WTC11 (cell line): ENCODE measurements around the gene TMED1. TPM values are rescaled to one million over a fixed set of nuclear protein-coding genes. Genes with fewer than 3 reads are reported as not detected.

Experiments used
- ATAC-seq: fragments of 200-7000 bp; cut with Tn5 transposase; 2 replicates; pipeline ENCODE4 v1.10.0; 2021; ENCODE audit warnings: mild to moderate bottlenecking, moderate library complexity
- CTCF ChIA-PET: fragments of 300-600 bp; sonication (Branson Sonifier 250); formaldehyde crosslinking; loops from one replicate; lab custom pipeline; 2021; ENCODE audit warnings: antibody characterized with exemption; lab: Charles Lee
- POLR2A ChIA-PET: fragments of 350-600 bp; sonication (Branson Sonifier 250); formaldehyde crosslinking; loops from one replicate; lab custom pipeline; 2021; ENCODE audit warnings: antibody characterized with exemption; lab: Charles Lee
- DNase-seq: peaks from one replicate; pipeline ENCODE4 v3.0.0; 2021; ENCODE audit warnings: low spot score
- H3K27ac Mint-ChIP-seq: 2 replicates; pipeline ENCODE4 v1.8.0; 2021; ENCODE audit warnings: mixed read lengths
- H3K27me3 Mint-ChIP-seq: 2 replicates; pipeline ENCODE4 v1.8.0; 2021; ENCODE audit warnings: low read depth, mild to moderate bottlenecking, moderate library complexity, mixed read lengths
- H3K36me3 Mint-ChIP-seq: 2 replicates; pipeline ENCODE4 v1.8.0; 2021; ENCODE audit warnings: mixed read lengths
- H3K4me1 Mint-ChIP-seq: 2 replicates; pipeline ENCODE4 v1.8.0; 2022; ENCODE audit warnings: mixed read lengths
- H3K4me3 Mint-ChIP-seq: 2 replicates; pipeline ENCODE4 v1.8.0; 2021; ENCODE audit warnings: mild to moderate bottlenecking, moderate library complexity, mixed read lengths
- H3K9me3 Mint-ChIP-seq: 2 replicates; pipeline ENCODE4 v1.8.0; 2021; ENCODE audit warnings: mixed read lengths
- CBFB ChIP-seq: sonication (generic); formaldehyde crosslinking; IDR thresholded peaks from 2 replicates; pipeline ENCODE4 v1.8.1; 2022; ENCODE audit warnings: mild to moderate bottlenecking, low read depth, missing genetic modification reagents
- CREM ChIP-seq: sonication (generic); formaldehyde crosslinking; IDR thresholded peaks from 2 replicates; pipeline ENCODE4 v1.8.1; 2022; ENCODE audit warnings: mild to moderate bottlenecking, missing genetic modification reagents, moderate library complexity
- ELF4 ChIP-seq: sonication (generic); formaldehyde crosslinking; IDR thresholded peaks from 2 replicates; pipeline ENCODE4 v1.8.1; 2022; ENCODE audit warnings: low read depth, mild to moderate bottlenecking, moderate library complexity, missing genetic modification reagents
- ETV6 ChIP-seq: sonication (generic); formaldehyde crosslinking; IDR thresholded peaks from 2 replicates; pipeline ENCODE4 v1.8.1; 2022; ENCODE audit warnings: mild to moderate bottlenecking, missing genetic modification reagents
- GRHL2 ChIP-seq: fragments of 250-450 bp; sonication (Bioruptor Pico); IDR thresholded peaks from 2 replicates; pipeline ENCODE4 v1.8.0; 2022; ENCODE audit warnings: mild to moderate bottlenecking, moderate library complexity; ENCODE audit not compliant: insufficient replicate concordance, severe bottlenecking
- IRF2 ChIP-seq: sonication (generic); formaldehyde crosslinking; IDR thresholded peaks from 2 replicates; pipeline ENCODE4 v1.8.0; 2022; ENCODE audit warnings: low read depth, missing genetic modification reagents, borderline replicate concordance
- NFE2L1 ChIP-seq: sonication (generic); formaldehyde crosslinking; IDR thresholded peaks from 2 replicates; pipeline ENCODE4 v1.8.1; 2023; ENCODE audit warnings: missing genetic modification reagents
- NFYB ChIP-seq: sonication (generic); formaldehyde crosslinking; conservative IDR thresholded peaks from 2 replicates; pipeline ENCODE4 v1.8.0; 2022; ENCODE audit warnings: low read depth, missing genetic modification reagents
- SMAD3 ChIP-seq: sonication (generic); formaldehyde crosslinking; IDR thresholded peaks from 2 replicates; pipeline ENCODE4 v1.8.0; 2022; ENCODE audit warnings: missing genetic modification reagents, mild to moderate bottlenecking, borderline replicate concordance
- SMAD4 ChIP-seq: sonication (generic); formaldehyde crosslinking; IDR thresholded peaks from 2 replicates; pipeline ENCODE4 v1.8.0; 2022; ENCODE audit warnings: mild to moderate bottlenecking, missing genetic modification reagents
- SOX15 ChIP-seq: fragments of 250-450 bp; sonication (Bioruptor Pico); IDR thresholded peaks from 2 replicates; pipeline ENCODE4 v1.9.0; 2021; ENCODE audit warnings: mild to moderate bottlenecking
- ZBTB21 ChIP-seq: sonication (generic); formaldehyde crosslinking; IDR thresholded peaks from 2 replicates; pipeline ENCODE4 v1.8.1; 2023; ENCODE audit warnings: mild to moderate bottlenecking, missing genetic modification reagents, borderline replicate concordance
- ZNF396 ChIP-seq: fragments of 250-450 bp; sonication (Bioruptor Pico); IDR thresholded peaks from 2 replicates; pipeline ENCODE4 v1.8.0; 2021; ENCODE audit warnings: mild to moderate bottlenecking, moderate library complexity, borderline replicate concordance
- ZNF423 ChIP-seq: fragments of 250-450 bp; sonication (Bioruptor Pico); IDR thresholded peaks from 2 replicates; pipeline ENCODE4 v2.1.2; 2022; ENCODE audit warnings: mild to moderate bottlenecking, moderate library complexity
- ZNF512 ChIP-seq: sonication (generic); formaldehyde crosslinking; IDR thresholded peaks from 2 replicates; pipeline ENCODE4 v1.8.1; 2022; ENCODE audit warnings: missing genetic modification reagents, borderline replicate concordance
- microRNA-seq: library from miRNA; unstranded; fragments of <30 nt; microRNA quantifications from one replicate; pipeline ENCODE4 v1.2.0, GENCODE V29; 2022; ENCODE audit warnings: borderline number of aligned reads
- total RNA-seq: library from RNA; stranded (reverse); gene quantifications from 3 replicates; pipeline ENCODE4 v1.2.3, GENCODE V29; 2021
- TF ChIP-seq, protein P1 (sequence below): sonication (generic); formaldehyde crosslinking; IDR thresholded peaks from 2 replicates; pipeline ENCODE4 v1.8.1; 2022; ENCODE audit warnings: low read depth, mild to moderate bottlenecking, moderate library complexity, missing genetic modification reagents, borderline replicate concordance
- TF ChIP-seq, protein P2 (sequence below): sonication (generic); formaldehyde crosslinking; IDR thresholded peaks from 2 replicates; pipeline ENCODE4 v1.8.1; 2023; ENCODE audit warnings: mild to moderate bottlenecking, missing genetic modification reagents
- TF ChIP-seq, protein P3 (sequence below): fragments of 200-600 bp; IDR thresholded peaks from 2 replicates; pipeline ENCODE4 v1.8.0; 2022; ENCODE audit warnings: antibody characterized with exemption
- TF ChIP-seq, protein P4 (sequence below): sonication (generic); formaldehyde crosslinking; IDR thresholded peaks from 2 replicates; pipeline ENCODE4 v1.8.1; 2023; ENCODE audit warnings: mild to moderate bottlenecking, missing genetic modification reagents

TMED1 gene
- total RNA-seq, 1 experiment from 2014 or later, result 28.5 TPM

DNA sequence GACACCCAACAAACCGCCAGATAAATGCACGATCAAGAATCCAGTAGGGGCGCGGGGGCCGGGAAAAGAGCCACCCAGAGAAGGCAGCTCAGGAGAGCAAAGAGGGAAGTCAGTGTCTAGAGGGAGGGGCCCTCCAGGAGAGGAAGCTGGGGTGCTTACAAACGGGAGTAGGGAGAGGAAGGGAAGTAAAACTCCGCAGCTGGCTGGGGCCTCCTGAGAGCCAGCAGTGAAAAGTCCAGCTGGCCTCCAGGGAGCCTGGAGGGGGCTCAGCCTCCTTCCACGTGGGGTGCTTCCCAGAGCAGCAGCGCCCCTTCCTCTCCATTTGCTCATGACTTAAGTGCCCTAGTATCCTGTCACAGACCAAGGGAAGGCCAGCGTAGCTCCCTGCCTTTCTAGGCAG lies 51.8 kb downstream of the TMED1 start:
- no peak overlapping the region for H3K4me3 Mint-ChIP-seq
- POLR2A ChIA-PET, result interaction anchor here (0.6 kb wide), 1 partner anchor 9 kb away, joined by 3 read pairs; no protein-coding TSS in a partner anchor
- no peaks in the 10 kb centered on the region for H3K27me3 Mint-ChIP-seq
- H3K36me3 Mint-ChIP-seq, result peaks cover 58% of the 10 kb centered on the region
- DNase-seq (no peak), ATAC-seq (no peak)
- 0 out of 2 replicates have a peak overlapping the region, but pooled peaks have one; percentile 49 for H3K27ac Mint-ChIP-seq
- TF ChIP-seq NFYB (CRISPR knock-in tag), result no peak
- TF ChIP-seq, protein P1, sequence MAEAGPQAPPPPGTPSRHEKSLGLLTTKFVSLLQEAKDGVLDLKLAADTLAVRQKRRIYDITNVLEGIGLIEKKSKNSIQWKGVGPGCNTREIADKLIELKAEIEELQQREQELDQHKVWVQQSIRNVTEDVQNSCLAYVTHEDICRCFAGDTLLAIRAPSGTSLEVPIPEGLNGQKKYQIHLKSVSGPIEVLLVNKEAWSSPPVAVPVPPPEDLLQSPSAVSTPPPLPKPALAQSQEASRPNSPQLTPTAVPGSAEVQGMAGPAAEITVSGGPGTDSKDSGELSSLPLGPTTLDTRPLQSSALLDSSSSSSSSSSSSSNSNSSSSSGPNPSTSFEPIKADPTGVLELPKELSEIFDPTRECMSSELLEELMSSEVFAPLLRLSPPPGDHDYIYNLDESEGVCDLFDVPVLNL, result no peak
- H3K4me1 Mint-ChIP-seq, result no peaks in the 10 kb centered on the region
- CTCF ChIA-PET, result interaction anchor here (0.8 to 1.7 kb wide), 3 partner anchors 67 to 80 kb away, joined by 3 to 6 read pairs (median 6); partner anchors contain the start of gene DNM2
- no peaks in the 10 kb centered on the region for H3K9me3 Mint-ChIP-seq

GRCh38 chr19:10782795-10783194 lies 53.2 kb downstream of the TMED1 start:
- no peaks in the 10 kb centered on the region for H3K27me3 Mint-ChIP-seq
- H3K9me3 Mint-ChIP-seq, result no peaks in the 10 kb centered on the region
- no peak overlapping the region for H3K4me3 Mint-ChIP-seq
- ATAC-seq (no peak), DNase-seq (no peak)
- H3K36me3 Mint-ChIP-seq, result peaks cover 57% of the 10 kb centered on the region
- no peaks in the 10 kb centered on the region for H3K4me1 Mint-ChIP-seq
- H3K27ac Mint-ChIP-seq, result no peak overlapping the region; the same call in 1 of the 2 replicates
- ChIA-PET CTCF (interaction anchor here (1.2 kb wide), 1 partner anchor 65 kb away, joined by 4 read pairs; the partner anchor contains the start of gene DNM2), POLR2A (no interaction called here)
- TF ChIP-seq GRHL2 (CRISPR knock-in tag) (no peak), ZNF423 (CRISPR knock-in tag) (no peak), CREM (no peak), ELF4 (no peak), IRF2 (no peak), SMAD3 (CRISPR knock-in tag) (no peak), SMAD4 (CRISPR knock-in tag) (no peak), NFE2L1 (CRISPR knock-in tag) (no peak), ETV6 (CRISPR knock-in tag) (no peak), ZBTB21 (CRISPR knock-in tag) (no peak), SOX15 (no peak), ZNF396 (CRISPR knock-in tag) (no peak), ZNF512 (CRISPR knock-in tag) (no peak), CBFB (no peak)
- TF ChIP-seq, protein P2, sequence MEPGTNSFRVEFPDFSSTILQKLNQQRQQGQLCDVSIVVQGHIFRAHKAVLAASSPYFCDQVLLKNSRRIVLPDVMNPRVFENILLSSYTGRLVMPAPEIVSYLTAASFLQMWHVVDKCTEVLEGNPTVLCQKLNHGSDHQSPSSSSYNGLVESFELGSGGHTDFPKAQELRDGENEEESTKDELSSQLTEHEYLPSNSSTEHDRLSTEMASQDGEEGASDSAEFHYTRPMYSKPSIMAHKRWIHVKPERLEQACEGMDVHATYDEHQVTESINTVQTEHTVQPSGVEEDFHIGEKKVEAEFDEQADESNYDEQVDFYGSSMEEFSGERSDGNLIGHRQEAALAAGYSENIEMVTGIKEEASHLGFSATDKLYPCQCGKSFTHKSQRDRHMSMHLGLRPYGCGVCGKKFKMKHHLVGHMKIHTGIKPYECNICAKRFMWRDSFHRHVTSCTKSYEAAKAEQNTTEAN (CRISPR knock-in tag), result no peak
- TF ChIP-seq, protein P3, sequence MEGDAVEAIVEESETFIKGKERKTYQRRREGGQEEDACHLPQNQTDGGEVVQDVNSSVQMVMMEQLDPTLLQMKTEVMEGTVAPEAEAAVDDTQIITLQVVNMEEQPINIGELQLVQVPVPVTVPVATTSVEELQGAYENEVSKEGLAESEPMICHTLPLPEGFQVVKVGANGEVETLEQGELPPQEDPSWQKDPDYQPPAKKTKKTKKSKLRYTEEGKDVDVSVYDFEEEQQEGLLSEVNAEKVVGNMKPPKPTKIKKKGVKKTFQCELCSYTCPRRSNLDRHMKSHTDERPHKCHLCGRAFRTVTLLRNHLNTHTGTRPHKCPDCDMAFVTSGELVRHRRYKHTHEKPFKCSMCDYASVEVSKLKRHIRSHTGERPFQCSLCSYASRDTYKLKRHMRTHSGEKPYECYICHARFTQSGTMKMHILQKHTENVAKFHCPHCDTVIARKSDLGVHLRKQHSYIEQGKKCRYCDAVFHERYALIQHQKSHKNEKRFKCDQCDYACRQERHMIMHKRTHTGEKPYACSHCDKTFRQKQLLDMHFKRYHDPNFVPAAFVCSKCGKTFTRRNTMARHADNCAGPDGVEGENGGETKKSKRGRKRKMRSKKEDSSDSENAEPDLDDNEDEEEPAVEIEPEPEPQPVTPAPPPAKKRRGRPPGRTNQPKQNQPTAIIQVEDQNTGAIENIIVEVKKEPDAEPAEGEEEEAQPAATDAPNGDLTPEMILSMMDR, result no peak
- TF ChIP-seq, protein P4, sequence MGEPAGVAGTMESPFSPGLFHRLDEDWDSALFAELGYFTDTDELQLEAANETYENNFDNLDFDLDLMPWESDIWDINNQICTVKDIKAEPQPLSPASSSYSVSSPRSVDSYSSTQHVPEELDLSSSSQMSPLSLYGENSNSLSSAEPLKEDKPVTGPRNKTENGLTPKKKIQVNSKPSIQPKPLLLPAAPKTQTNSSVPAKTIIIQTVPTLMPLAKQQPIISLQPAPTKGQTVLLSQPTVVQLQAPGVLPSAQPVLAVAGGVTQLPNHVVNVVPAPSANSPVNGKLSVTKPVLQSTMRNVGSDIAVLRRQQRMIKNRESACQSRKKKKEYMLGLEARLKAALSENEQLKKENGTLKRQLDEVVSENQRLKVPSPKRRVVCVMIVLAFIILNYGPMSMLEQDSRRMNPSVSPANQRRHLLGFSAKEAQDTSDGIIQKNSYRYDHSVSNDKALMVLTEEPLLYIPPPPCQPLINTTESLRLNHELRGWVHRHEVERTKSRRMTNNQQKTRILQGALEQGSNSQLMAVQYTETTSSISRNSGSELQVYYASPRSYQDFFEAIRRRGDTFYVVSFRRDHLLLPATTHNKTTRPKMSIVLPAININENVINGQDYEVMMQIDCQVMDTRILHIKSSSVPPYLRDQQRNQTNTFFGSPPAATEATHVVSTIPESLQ, result no peak

Small RNAs within 50 kb of the gene (microRNA-seq; reads per million reads assigned to microRNA genes)
- gene MIR199A1 (not detected), gene MIR6793 (not detected)

Other genes with a start within 250 kb of the TMED1 start
- gene AP1M2, start 248.9 kb downstream of the TMED1 start, total RNA-seq, result 127 to 176 TPM (median 174 TPM) in 3 replicates
- 102 to 111 TPM (median 109 TPM) in 3 replicates for gene SLC44A2, start 210.7 kb downstream of the TMED1 start, total RNA-seq
- 626 to 659 TPM (median 656 TPM) in 3 replicates for gene ILF3, start 181.9 kb downstream of the TMED1 start, total RNA-seq
- 67.6 to 72.6 TPM (median 69.6 TPM) in 3 replicates for gene QTRT1, start 134.8 kb downstream of the TMED1 start, total RNA-seq
- gene DNM2, start 118.1 kb downstream of the TMED1 start, total RNA-seq, result 120 to 131 TPM (median 123 TPM) in 3 replicates
- gene C19orf38, start 12.2 kb upstream of the TMED1 start, total RNA-seq, result 0.23 TPM in 1 of 3 replicates, not detected in the others
- 125 to 126 TPM (median 126 TPM) in 3 replicates for gene CARM1, start 35.3 kb upstream of the TMED1 start, total RNA-seq
- gene YIPF2, start 92.4 kb upstream of the TMED1 start, total RNA-seq, result 63.3 to 65.5 TPM (median 64.4 TPM) in 3 replicates
- 30.0 to 33.8 TPM (median 32.0 TPM) in 3 replicates for gene TIMM29, start 92.6 kb upstream of the TMED1 start, total RNA-seq
- gene SMARCA4, start 124.8 kb upstream of the TMED1 start, total RNA-seq, result 268 to 295 TPM (median 284 TPM) in 3 replicates